Bronchial epithelial cell (primary cell): ENCODE results near the gene MAX. TPM values are rescaled to one million over a fixed set of nuclear protein-coding genes. Genes with fewer than 3 reads are reported as not detected.

ENCODE experiments used
- DNase-seq: peaks from one replicate; pipeline ENCODE4 v3.0.0-alpha.2; 2010; ENCODE audit warnings: low read depth
- FAIRE-seq: peaks from 2 replicates; lab custom pipeline; 2011; peaks lifted over from hg19 to GRCh38; lab: Jason Lieb, UNC
- H3K27me3 ChIP-seq: 2 replicates; pipeline ENCODE4 v1.5.1; 2011; ENCODE audit warnings: low read length; ENCODE audit not compliant: control insufficient read depth, insufficient read depth
- H3K36me3 ChIP-seq: 2 replicates; pipeline ENCODE4 v1.5.1; 2011; ENCODE audit warnings: low read length; ENCODE audit not compliant: control insufficient read depth, insufficient read depth
- H3K4me3 ChIP-seq: 2 replicates; pipeline ENCODE4 v1.5.1; 2011; ENCODE audit warnings: mild to moderate bottlenecking, low read depth, low read length, control low read depth
- CTCF ChIP-seq: IDR thresholded peaks from 2 replicates; pipeline ENCODE4 v1.5.1; 2011; ENCODE audit warnings: mild to moderate bottlenecking, moderate library complexity, low read length, control low read depth, inconsistent platforms; ENCODE audit not compliant: insufficient read depth, severe bottlenecking
- total RNA-seq: library from RNA; depleted of rRNA; stranded (reverse); fragments of >200 nt; gene quantifications from 2 replicates; pipeline ENCODE4 v1.2.1, GENCODE V29; 2014

The MAX gene
- total RNA-seq, 1 donor from 2014 or later: 42.4 TPM

- no peak for TF ChIP-seq CTCF
- no peak for FAIRE-seq
These were observed 8.2 kb upstream of the MAX start for GRCh38 chr14:65110525-65110924.

GRCh38 chr14:65109357-65109756 is 7.0 kb upstream of the MAX start:
- H3K4me3 ChIP-seq: no peak overlapping the region
- no peak for DNase-seq
- no peak for TF ChIP-seq CTCF
- H3K27me3 ChIP-seq: peaks cover 3% of the 10 kb centered on the region
- no peak for FAIRE-seq
- no peaks in the 10 kb centered on the region for H3K36me3 ChIP-seq

More at GRCh38 chr14:65110525-65110924, 8.2 kb upstream of the MAX start:
- no peak for DNase-seq
- H3K36me3 ChIP-seq: no peaks in the 10 kb centered on the region
- H3K27me3 ChIP-seq: peaks cover 3% of the 10 kb centered on the region
- H3K4me3 ChIP-seq: no peak overlapping the region

- no peak for FAIRE-seq
- DNase-seq: no peak
- H3K4me3 ChIP-seq: no peak overlapping the region
These were observed 4.9 kb upstream of the MAX start for GRCh38 chr14:65107200-65107599.

GRCh38 chr14:65106736-65107135 is 4.4 kb upstream of the MAX start:
- no peak overlapping the region for H3K4me3 ChIP-seq
- FAIRE-seq (no peak), DNase-seq (no peak)
- no peak for TF ChIP-seq CTCF
- peaks cover 3% of the 10 kb centered on the region for H3K27me3 ChIP-seq
- no peaks in the 10 kb centered on the region for H3K36me3 ChIP-seq

More at GRCh38 chr14:65107200-65107599, 4.9 kb upstream of the MAX start:
- Histone ChIP-seq H3K27me3 (peaks cover 3% of the 10 kb centered on the region), H3K36me3 (no peaks in the 10 kb centered on the region)
- no peak for TF ChIP-seq CTCF

GRCh38 chr14:65106316-65106715 is 4.0 kb upstream of the MAX start:
- TF ChIP-seq CTCF: no peak
- H3K27me3 ChIP-seq: peaks cover 3% of the 10 kb centered on the region
- no peaks in the 10 kb centered on the region for H3K36me3 ChIP-seq
- no peak overlapping the region for H3K4me3 ChIP-seq
- FAIRE-seq (no peak), DNase-seq (no peak)

- FAIRE-seq (no peak), DNase-seq (no peak)
- H3K36me3 ChIP-seq: no peaks in the 10 kb centered on the region
- no peak for TF ChIP-seq CTCF
- H3K4me3 ChIP-seq: no peak overlapping the region
- peaks cover 2% of the 10 kb centered on the region for H3K27me3 ChIP-seq
These were observed 2.5 kb upstream of the MAX start for GRCh38 chr14:65104791-65105190.
